Dermis microvascular lymphatic vessel endothelial cell (primary cell): ENCODE measurements around the gene LGALS9B. TPM values are rescaled to one million over a fixed set of nuclear protein-coding genes. Genes with fewer than 3 reads are reported as not detected.
"Not testable (repeated sequence)": the region's sequence is repeated elsewhere in the genome, so short reads cannot be mapped to it uniquely, and the experiment has no call there.

Source experiments
- DNase-seq, 2 donors: peaks; one replicate each; pipeline versions ENCODE4 v3.0.0 to v3.0.0-alpha.2; 2010; ENCODE audit warnings: low read depth in 2 of 2
- total RNA-seq: library from RNA; depleted of rRNA; stranded (reverse); fragments of >200 nt; gene quantifications from 2 replicates; pipeline ENCODE4 v1.2.1, GENCODE V29; 2014

Gene LGALS9B
- not detected in 2 replicates for total RNA-seq

DNA sequence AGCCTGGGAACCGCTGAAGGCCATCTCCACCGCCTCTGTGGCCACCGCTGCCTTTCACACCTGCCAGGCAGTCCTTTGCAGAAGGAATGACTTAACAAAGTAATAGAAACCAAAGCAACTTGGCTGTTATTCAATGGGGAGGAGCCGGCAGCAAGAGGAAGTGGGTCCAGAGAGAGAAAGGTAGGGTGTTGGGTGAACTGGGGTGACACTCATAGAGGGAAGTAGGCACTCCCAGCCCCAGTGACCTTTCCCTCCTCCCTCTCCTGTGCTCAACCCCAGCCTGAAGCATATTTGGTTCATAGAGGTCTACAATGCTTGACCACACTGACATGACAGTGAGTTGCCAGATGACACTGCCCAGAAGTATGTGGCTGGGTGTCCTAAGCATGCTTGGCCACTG, at the start of gene LGALS9B:
Gene LGALS9B, minus strand, starts transcription at position 93 of the 400 bp plus-strand sequence. Its CDS starts 69 bp downstream, at position 24.
- not testable (repeated sequence) for DNase-seq

DNA sequence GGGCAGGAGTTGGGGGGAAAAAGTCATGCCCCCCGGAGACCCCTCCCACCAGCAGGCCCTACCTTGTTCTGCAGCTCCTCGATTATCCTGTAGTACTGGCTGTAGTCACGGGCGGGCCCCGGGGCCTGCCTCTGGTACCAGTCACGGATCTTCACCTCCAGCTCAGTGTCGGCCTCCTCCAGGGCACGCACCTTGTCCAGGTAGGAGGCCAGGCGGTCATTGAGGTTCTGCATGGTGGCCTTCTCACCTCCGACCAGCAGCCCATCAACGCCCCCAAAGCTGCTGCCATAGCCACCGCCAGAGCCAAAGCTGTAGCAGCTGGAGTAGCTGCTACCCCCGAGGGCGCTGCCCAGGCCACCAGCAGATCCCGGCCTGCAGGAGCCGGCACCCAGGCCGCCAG, 49.6 kb upstream of the LGALS9B start:
- not testable (repeated sequence) for DNase-seq

DNA sequence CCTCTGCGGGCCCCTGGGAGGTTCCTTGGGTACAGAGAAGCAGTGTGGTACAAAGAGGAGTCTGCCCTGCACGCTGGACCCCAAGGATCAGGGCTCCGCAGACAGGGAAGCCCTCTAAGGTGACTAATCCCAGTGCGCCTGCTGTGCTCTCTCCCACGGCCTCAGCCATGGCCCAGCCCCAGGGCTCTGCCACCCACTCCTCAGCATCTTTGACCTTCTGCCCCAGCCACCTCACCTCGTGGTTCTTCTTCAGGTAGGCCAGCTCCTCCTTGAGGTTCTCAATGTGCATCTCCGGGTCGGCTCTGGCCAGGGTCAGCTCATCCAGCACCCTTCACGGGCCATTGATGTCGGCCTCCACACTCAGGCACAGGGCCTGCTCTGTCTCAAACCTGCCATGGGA, 47.8 kb upstream of the LGALS9B start:
- DNase-seq: not testable (repeated sequence)

DNA sequence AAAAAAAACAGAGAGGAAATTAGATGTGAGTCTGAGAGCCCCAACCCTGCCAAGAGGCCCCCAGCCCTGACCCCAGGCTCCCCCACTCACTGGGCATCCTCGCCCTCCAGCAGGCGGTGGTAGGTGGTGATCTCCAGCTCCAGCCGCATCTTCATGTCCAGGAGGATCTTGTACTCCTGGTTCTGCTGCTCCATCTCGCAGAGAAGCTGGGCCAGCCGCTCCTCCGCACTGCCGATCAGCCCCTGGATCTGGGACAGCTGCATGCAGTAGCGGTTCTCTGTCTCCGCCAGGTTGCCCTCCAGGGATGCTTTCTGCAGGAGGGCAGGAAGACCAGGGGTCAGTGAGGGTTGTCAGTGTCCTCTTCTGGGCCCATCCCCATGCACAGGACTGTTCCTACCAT, 46.2 kb upstream of the LGALS9B start:
- not testable (repeated sequence) for DNase-seq

DNA sequence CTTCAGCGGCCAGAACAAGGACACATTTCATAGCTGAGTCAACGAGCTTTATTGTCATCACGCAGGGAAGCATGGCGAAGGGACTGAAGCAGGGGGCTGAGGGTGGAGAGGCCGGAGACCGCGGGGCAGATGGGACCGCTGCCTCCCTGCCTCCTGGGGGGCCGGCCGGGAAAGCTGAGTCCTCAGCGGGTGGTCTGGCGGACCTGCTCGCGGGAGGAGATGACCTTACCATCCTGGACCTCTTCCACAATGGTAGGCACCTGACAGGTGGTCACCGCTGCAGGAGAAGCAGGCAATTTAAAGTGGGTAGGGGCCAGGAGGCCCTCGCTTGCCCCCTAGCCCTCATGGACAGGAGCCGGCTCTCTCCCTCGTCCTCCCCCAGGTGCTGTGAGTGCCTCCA, 45.0 kb upstream of the LGALS9B start:
- DNase-seq: not testable (repeated sequence)

DNA sequence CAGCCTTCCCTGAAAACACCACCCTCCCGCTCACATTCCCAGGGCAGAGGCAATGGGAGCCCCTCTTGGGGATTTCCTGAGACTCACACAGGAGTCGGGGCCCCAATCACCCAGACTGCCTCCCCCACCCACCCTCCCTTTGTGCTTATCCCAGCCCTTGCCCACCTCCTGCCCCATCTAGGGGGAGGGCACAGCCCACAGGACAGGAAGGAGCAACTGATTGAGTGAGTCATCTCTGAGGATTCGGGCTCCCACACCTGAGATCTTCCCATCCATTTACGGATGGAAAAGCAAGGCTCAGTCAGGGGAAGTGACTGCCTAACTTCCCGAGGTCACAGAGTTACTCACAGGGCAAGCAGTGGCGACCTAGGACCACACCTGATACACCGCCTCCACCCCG, 44.4 kb upstream of the LGALS9B start:
- DNase-seq: not testable (repeated sequence)

DNA sequence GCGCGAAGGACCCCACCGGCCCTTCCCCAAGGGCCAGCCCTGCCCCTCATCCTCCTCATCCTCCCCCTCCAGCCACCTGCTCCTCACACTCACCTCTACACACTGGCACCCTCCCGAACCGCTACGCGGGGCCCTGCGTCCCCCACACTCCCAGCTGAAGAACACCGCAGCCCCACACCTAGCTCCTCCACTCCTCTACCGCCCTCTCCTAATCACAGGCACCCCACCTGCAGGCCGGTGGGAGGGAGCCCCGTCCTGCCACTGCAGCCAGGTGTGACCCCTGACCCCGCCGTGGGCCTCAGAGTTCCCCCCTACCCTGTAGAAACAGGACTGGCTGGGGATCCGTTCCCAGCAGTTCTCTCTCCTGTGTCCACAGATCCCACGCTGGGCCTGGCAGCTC, 38.0 kb upstream of the LGALS9B start:
- not testable (repeated sequence) for DNase-seq

DNA sequence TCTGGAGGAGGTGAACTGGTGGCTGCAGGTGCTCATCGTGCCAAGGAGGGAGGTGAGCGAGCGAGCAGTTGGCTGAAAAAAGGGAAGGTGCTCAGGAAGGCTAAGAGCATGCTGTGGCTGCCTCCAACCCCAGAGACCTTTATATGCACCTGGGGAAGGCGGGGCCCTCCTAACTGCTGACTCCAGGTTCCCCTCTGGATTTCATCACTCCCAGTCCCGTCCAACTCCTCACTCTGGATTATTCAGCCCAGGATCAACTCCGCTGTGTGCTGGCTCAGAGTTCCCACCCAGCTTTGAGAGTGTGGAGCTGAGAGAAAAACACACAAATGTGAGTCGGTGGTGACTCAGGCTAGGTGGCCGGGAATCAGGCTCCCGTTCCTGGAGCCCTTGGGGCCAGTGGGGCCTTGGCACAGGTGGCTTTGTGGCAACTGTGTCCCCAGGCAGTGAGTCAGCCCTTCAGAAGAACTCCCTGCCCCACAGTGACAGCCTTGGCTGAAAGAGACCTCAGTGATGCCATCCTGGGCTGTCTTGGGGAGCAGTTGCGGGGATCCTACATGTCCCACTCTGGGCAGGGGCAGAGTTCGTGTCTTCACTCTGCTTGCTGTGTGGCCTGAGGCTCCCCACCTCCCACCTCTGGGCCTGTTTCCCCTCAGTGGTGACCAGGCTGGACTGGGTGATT, 37.2 kb upstream of the LGALS9B start:
- not testable (repeated sequence) for DNase-seq

DNA sequence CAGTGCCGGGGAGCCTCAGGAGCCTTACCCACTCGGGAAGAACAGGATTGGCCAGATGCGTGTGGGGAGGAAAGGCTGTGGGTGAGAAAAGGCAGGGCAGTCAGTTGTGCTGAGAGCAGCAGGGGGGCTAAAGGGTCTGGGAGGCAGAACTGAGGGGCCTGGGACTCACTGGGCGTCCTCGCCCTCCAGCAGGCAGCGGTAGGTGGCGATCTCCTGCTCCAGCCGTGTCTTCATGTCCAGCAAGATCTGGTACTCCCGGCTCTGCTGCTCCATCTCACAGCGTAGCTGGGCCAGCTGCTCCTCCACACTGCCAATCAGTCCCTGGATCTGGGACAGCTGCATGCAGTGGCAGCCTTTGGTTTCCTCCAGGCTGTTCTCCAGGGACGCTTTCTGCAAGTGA, 34.6 kb upstream of the LGALS9B start:
- DNase-seq: not testable (repeated sequence)

DNA sequence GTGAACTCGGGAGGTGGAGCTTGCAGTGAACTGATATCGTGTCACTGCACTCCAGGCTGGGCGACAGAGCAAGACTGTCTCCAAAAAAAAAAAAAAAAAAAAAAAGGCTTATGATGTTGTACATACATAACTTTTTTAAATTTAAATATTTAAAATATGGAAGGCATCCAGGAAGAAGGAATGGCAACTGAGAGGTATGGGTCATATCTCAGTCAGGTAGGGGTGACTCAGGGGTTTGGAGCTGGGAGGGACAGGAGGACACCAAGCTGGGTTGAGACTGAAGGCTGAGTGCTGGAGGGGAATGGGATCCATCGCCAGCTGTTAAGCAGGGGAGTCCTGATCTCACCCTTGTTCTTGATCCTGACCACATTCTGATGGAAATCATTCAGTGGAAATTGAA, 33.0 kb upstream of the LGALS9B start:
- not testable (repeated sequence) for DNase-seq

DNA sequence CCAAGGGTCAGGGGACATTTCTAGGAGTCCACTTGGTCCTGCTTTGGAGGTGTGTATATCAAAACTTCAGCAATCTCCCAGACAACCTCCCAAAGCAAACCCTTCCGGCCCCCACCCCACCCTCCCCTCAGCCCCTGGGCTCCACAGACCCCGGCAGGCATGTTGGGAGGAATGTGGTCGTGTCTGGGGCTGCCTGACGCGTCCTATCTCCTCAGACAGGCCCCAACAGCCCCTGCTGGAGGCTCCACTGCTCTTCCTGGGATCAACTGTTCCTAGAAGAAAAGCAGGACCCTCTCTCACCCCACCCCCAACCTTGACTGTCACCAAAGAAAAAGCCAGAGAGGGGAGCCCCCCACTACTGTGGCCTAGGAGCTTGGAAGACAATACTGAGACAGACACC, 28.1 kb upstream of the LGALS9B start:
- DNase-seq: not testable (repeated sequence)

DNA sequence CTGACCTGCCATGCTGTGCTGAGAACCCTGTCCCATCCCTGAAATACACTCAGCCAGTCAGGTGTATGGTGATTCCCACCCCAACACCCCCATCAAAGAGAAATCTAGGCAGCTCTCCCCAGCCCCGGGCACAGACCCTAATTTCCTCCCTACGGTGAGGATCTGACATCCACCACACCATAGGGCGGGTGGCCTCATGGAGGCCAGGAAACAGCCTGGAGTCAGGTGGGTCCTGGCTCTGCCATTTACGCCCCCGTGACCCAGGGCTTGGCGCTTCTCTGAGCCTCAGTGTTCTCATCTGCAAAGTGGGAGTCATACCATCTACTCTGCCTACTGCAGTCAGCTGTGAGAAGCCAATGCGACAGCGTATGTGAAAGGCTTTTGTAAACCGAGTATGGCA, 27.4 kb upstream of the LGALS9B start:
- not testable (repeated sequence) for DNase-seq

DNA sequence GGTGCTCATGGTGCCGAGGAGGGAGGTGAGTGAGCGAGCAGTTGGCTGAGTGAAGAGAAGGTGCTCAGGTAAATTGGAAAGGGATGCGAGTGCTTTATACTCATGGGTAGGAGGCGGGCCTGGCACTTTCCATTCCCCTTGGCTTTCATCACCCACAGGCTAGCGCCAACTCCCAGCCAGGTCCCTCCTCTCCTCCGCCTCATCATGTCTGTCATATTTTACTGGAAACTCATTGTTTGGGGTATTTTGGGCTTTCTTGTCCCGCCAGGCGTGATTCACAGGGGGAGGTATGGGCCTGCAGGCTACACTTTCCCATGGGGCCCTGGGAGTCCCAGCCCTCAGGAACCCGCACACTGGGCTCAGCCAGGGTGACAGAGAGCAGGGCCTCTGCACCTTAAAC, 26.8 kb upstream of the LGALS9B start:
- DNase-seq: not testable (repeated sequence)

DNA sequence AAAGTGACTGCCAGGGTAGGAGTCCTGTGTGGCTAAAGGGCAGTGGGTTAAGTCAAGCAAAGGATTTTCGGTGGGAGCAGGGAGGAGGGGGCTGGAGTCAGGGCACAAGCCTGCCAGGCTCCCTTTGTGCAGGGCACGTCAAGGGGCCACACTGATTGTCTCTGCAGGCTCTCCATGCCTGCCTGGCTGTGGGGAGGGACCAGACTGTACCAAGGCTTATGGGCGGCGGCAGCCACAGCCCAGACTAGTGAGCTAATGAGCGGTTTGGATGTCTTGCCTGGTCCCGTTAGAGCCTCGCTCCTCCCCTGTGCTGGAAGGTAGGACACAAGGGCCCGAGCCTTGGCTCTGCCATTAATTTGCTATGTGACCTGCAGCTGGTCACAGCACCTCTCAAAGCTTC, 25.6 kb upstream of the LGALS9B start:
- DNase-seq: not testable (repeated sequence)

DNA sequence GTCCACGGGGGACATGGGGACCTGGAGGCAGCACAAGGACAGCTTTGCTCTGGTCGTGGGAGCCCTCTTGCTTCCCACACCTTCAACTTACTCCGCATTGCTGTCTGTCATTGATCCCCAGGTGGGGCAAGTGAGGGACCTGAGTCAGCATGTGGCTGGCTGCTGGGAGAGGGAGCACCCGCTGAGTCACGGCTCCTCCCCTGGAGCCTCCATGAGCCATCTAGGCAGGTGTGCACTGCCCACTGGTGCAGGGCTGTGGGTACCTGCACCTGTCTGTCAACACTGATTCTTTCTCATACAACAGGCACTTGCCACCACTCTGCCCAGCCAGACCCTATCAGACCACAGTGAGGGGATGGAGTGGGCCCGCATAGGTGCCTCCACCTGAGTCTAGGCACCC, 24.8 kb upstream of the LGALS9B start:
- DNase-seq: not testable (repeated sequence)

DNA sequence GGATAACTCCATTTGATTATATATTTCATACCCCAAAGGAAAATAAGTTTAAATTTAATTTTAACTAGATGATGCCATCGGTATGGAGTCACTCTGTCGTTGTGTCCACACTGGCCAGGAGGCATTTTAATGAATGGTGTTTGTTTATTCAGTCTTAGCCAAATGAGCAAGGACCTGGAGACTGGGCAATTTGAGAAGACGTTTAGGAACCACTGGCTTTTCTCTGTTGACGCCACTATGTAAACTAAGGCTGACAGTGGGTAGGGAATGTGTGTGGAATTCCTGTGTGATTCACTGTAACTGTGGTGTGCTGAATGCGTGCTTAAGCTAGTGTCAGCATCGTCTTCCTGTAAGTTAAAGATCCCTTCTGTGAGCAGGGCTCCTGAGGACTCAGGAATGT, 17.6 kb upstream of the LGALS9B start:
- DNase-seq: not testable (repeated sequence)

DNA sequence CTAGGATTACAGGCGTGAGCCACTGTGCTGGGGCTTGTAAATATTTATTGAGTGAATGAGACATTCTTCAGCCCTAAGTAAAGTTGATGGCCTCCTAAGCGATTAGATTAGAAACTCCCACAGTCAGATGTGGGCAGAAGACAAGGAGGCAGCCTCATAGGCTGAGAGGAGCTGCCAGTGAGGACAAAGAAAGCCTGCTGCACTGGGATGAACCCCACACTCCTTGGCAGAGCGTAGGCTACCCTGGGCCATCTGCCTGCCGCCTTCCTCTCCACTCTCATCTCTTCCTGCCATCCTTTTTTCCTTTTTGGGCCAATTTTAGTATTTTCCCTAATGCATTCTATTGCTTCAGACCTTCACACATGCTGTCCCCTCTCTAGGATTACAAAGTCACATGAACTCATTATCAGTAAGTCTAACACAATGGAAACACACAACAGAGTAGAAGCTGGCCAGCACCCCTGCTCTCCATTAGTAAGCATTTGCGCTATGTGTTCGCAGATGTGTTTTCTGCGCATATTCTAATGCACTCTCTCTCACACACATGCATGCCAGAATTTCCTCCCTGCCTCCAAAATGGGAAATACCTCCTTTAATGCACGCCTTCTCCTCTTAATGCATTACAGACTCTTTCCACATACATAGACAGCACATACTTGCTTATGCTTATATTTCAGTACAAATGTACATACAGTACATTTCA, 12.7 kb upstream of the LGALS9B start:
- not testable (repeated sequence) for DNase-seq

DNA sequence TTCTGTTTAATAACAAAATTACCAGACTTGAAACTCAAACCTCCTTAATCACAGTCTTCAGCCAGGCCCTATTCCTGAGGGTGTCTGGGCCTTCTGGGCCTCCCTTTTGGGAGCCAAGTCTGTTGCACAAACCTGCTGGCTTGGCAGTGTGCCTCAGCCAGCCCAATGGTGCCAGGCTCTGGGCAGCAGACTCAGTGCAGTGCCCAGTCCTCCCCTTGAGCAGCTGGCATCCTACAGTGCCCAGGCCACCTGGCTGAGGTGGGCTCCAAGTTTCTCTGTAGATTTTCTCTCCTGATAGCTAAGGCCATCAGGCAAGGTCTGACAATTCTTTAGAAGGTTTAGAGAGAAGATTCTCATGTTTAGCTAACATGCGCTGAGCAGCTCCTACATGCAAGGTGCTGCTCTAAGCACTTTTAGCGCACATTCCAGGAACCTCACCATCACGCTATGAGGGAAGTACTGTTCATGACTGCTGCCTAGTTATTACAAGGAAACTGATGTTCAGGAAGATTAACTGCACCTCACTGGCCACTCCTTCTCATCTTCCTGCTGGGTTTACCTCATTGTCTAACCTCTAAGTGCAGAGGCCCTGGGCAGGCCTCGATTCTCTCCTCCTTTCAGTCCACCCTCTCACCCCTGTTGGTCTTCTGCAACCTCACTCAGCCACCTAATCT, 10.2 kb upstream of the LGALS9B start:
- not testable (repeated sequence) for DNase-seq

DNA sequence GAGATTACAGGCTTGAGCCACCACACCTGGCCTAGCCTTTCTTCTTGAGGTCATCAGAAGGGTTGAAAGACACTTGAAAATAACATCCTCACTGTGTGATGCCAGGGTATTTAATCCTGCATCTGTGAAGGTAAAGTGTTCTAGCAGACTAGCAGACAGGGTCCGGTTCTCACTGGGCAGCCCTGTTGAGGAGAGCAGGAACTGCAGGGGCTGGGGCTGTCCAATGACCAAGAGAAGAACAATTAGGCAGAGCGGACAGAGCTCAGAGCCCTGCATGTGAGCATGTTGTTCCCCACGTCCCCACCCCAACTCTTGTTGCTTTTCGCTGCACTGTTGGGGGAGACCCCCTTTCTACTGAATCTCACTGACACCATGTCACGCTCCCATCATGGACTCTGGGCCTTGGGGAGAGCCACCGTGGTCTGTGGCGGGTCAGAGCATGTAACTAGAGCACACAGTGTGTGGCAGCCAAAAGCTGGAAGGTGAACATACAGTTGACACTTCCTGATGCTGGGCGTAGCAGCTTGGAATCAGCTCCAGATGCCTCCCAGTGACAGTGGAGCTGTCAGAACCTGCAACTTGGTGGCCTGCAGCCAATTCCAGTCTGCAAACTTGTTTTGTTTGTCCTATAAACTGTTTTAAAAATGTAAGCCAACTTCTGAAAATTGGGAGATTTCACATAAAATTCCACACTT, 7.9 kb upstream of the LGALS9B start:
- not testable (repeated sequence) for DNase-seq

DNA sequence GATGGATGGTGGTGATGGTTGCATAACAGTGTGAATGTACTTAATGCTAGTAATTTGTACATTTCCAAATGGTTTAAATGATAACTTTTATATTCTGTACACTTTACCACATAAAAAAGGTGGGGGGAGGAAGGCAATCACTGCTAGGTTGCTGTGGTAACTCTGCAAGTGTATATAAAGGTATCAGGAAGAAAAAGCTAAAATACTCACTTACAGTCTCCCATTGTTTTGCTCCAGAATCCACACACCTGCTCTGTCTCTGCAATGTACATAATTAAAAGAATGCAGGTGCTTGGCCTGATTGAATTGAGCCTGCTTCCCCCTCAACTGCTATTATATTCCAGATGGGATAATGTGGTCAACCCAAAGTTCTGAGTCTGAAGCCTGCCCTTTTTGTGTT, 6.7 kb upstream of the LGALS9B start:
- not testable (repeated sequence) for DNase-seq

DNA sequence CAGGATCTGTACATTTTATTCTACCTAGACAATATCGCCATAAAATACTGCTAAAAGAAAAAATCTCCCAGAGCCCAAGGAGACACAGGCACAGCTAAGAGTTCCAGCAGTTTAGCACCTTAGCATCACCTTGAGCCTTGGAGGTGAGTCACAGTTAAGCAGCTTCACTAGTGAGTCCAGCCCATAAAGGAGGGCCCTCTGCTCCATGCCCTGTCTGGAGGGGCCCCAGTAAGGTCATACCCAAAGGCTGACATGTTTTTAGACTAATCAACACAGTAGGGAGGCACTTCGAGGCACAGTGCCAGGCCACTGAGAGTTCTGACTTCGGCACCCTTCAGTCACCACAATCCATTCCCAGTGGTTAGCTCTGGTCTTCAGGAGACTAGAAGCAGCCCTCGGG, 2.6 kb upstream of the LGALS9B start:
- not testable (repeated sequence) for DNase-seq

DNA sequence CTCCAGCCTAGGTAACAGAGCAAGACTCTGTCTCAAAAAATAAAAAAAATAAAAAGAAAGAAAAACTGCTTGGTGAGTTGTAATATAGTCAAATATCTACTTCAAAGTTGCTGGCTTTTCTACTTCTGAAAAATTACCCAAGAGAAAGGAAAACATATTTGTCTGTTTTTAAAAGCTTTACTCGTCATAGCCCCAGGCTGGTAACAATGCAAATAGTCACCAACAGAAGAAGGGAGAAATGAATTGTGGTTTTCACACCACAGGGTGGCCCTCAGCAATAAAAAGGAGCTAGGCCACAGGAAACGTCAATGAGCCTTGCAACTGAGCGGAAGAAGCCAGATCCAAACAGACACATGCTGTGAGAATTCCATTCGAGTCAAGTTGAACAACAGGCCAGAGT, 1.8 kb upstream of the LGALS9B start:
- DNase-seq: not testable (repeated sequence)
